HG03520 (cell line): ENCODE measurements around the gene SCEL.
"Not testable (repeated sequence)": the region's sequence is repeated elsewhere in the genome, so short reads cannot be mapped to it uniquely, and the experiment has no call there.

Experiments
- ATAC-seq: cut with Tn5 transposase; IDR thresholded peaks from one replicate; pipeline ENCODE4 v1.9.1; 2021; ENCODE audit warnings: mild to moderate bottlenecking, moderate library complexity; ENCODE audit not compliant: unreplicated experiment

The SCEL gene

GRCh38 chr13:77535448-77535847 is at the start of gene SCEL:
Gene SCEL (plus strand): TSS chr13:77535706. CDS start chr13:77555876, 20,170 bp downstream.
- no peak for ATAC-seq

GRCh38 chr13:77489566-77490337 is 45.8 kb upstream of the SCEL start:
- ATAC-seq: no peak

- ATAC-seq: no peak
Observed at GRCh38 chr13:77492982-77493381, 42.5 kb upstream of the SCEL start.

- no peak for ATAC-seq
Observed at GRCh38 chr13:77494226-77494625, 41.3 kb upstream of the SCEL start.

- ATAC-seq: no peak
Observed at GRCh38 chr13:77497350-77497749, 38.2 kb upstream of the SCEL start.

- ATAC-seq: peak; percentile 40
Observed at GRCh38 chr13:77497835-77498234, 37.7 kb upstream of the SCEL start.

GRCh38 chr13:77502104-77502720 is 33.3 kb upstream of the SCEL start:
- peak; percentile 82 for ATAC-seq

- ATAC-seq: no peak
Observed at GRCh38 chr13:77503398-77503797, 32.1 kb upstream of the SCEL start.

- ATAC-seq: no peak
Observed at GRCh38 chr13:77506874-77507273, 28.6 kb upstream of the SCEL start.

GRCh38 chr13:77507931-77508776 is 27.4 kb upstream of the SCEL start:
- no peak for ATAC-seq

- ATAC-seq: no peak
Observed at GRCh38 chr13:77508959-77509620, 26.4 kb upstream of the SCEL start.

- ATAC-seq: no peak
Observed at GRCh38 chr13:77510156-77510555, 25.4 kb upstream of the SCEL start.

- ATAC-seq: no peak
Observed at GRCh38 chr13:77511552-77511951, 24.0 kb upstream of the SCEL start.

- peak; percentile 69 for ATAC-seq
Observed at GRCh38 chr13:77513719-77514335, 21.7 kb upstream of the SCEL start.

GRCh38 chr13:77514336-77514726 is 21.2 kb upstream of the SCEL start:
- peak; percentile 81 for ATAC-seq

GRCh38 chr13:77515785-77516184 is 19.7 kb upstream of the SCEL start:
- no peak for ATAC-seq

GRCh38 chr13:77516342-77516789 is 19.1 kb upstream of the SCEL start:
- ATAC-seq: no peak

- no peak for ATAC-seq
Observed at GRCh38 chr13:77518266-77518665, 17.2 kb upstream of the SCEL start.

- not testable (repeated sequence) for ATAC-seq
Observed at GRCh38 chr13:77519396-77519795, 16.1 kb upstream of the SCEL start.

GRCh38 chr13:77519808-77520207 is 15.7 kb upstream of the SCEL start:
- no peak for ATAC-seq

- no peak for ATAC-seq
Observed at GRCh38 chr13:77521194-77521593, 14.3 kb upstream of the SCEL start.
